Mesenteric fat pad (tissue), 1 donor: ENCODE results near the gene RSF1. TPM values are rescaled to one million over a fixed set of nuclear protein-coding genes. Genes with fewer than 3 reads are reported as not detected.

Experiments used
- DNase-seq: peaks from one replicate; pipeline ENCODE4 v3.0.0-alpha.2; 2020; ENCODE audit warnings: low spot score
- total RNA-seq: library from RNA; stranded (reverse); fragmentation: NEBNext Ultra II Directional; extraction: Animal tissue kit (Norgen Biotek cat#: 25700); gene quantifications from one replicate; pipeline ENCODE4 v1.2.1, GENCODE V29; 2021
- donor health status: DM: yes; HTN: yes; CAD: no.

The RSF1 gene
- total RNA-seq, 1 donor from 2014 or later = 53.5 TPM

DNA sequence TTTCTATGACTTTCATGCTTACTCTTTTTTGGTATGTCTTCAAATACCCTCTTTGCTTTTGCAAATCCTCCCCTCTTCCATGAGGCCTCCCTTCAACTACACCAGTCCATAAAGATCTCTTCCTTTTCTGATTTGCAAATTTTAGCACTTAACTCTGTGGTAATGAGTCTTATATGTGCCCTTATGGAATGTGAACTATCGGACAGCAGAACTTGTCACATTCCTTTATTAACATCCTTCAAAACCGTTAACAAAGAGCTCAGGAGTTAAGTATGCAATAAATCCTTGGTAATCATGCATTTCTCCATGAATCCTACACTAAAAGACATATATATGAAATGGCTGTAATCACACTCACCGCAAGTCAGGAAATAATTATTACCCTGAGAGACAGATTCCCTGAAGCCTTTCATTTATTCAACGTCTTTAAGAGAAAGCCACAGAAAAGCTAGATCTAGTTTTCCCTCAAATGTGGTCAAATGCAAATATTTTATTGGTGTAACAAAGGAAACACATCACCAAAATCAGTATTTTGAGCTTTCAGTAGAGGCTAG lies 190.3 kb downstream of the RSF1 start:
- no peak for DNase-seq

- DNase-seq = no peak
Observed at GRCh38 chr11:77619576-77620198, 200.8 kb downstream of the RSF1 start.

GRCh38 chr11:77617892-77618291 lies 202.6 kb downstream of the RSF1 start:
- DNase-seq = no peak

DNA sequence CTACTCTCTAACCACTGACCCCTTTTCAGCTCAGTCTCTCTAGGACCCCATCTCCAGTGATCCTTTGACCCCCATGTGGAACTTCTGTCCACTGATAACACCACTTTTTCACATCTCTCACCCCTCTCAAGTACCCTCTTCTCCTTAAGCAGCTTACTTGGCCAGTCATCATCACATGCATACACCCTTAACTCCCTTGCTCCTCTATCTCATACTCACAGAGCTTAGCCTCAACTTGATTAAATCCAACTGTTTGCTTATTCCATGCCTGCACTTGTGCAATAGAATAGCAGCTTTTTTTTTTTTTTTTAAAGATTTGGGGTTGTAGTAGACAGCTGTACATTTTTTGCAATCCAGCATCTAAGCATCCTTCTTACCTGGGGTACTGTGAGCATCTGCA lies 208.6 kb downstream of the RSF1 start:
- DNase-seq = no peak

Other genes starting within 250 kb of the RSF1 start
- gene AQP11, start 230.8 kb downstream of the RSF1 start, total RNA-seq = 0.84 TPM
- 64.2 TPM for gene CLNS1A, start 182.9 kb downstream of the RSF1 start, total RNA-seq
- gene AAMDC, start 422 bp upstream of the RSF1 start, total RNA-seq = 49.1 TPM
- gene INTS4, start 173.9 kb upstream of the RSF1 start, total RNA-seq = 32.3 TPM
- gene KCTD14, start 202.6 kb upstream of the RSF1 start, total RNA-seq = 1.4 TPM
- 9.2 TPM for gene THRSP, start 243.1 kb upstream of the RSF1 start, total RNA-seq